ENCODE measurements around the gene MYO16. TPM values are rescaled to one million over a fixed set of nuclear protein-coding genes. Genes with fewer than 3 reads are reported as not detected.

MYO16 gene
- total RNA-seq, 6 experiments from 2014 or later: not detected

GRCh38 chr13:108769213-108770070 is 140.0 kb downstream of the MYO16 start:
- Mint-ChIP-seq H3K27ac (no peak overlapping the region), H3K36me3 (ENCODE audit: low read depth) (no peaks in the 10 kb centered on the region), H3K4me1 (ENCODE audit: low read depth) (no peaks in the 10 kb centered on the region), H3K27me3 (ENCODE audit: insufficient read depth) (peaks cover 2% of the 10 kb centered on the region), H3K4me3 (no peak overlapping the region), H3K9me3 (peaks cover 26% of the 10 kb centered on the region)
- no peak for TF ChIP-seq CTCF (IDR thresholded peaks at IDR 0.05)
- DNase-seq: no peak

DNA sequence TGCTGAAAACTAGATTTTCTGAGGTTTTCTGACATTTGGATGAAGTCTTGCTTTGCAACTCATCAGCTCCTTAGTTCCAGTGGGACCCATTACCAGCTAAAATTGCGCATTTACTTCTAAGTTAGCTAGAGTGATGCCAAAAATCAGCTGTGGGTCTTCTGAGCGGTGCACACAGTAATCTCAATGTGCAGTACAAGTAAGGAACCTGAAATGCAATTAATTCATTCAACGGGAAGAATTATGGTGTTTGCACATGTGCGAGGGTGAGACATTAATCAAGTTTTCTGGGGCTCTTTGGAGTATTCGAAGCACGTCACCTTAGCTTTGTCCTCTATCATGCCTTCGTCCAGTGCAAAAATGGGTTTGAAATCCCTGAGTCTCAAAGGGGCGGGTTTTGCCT is 146.2 kb downstream of the MYO16 start:
- TF ChIP-seq CTCF (IDR thresholded peaks at IDR 0.05): no peak
- Mint-ChIP-seq H3K36me3 (ENCODE audit: low read depth) (no peaks in the 10 kb centered on the region), H3K4me1 (ENCODE audit: low read depth) (peaks cover 12% of the 10 kb centered on the region; the same call in 1 of the 2 replicates), H3K27me3 (ENCODE audit: insufficient read depth) (peaks cover 2% of the 10 kb centered on the region; the same call in 1 of the 2 replicates), H3K4me3 (no peak overlapping the region), H3K9me3 (peaks cover 22% of the 10 kb centered on the region), H3K27ac (no peak overlapping the region)
- DNase-seq: no peak

- no peak for DNase-seq
- no peaks in the 10 kb centered on the region for H3K36me3 Mint-ChIP-seq (ENCODE audit: low read depth)
- no peak overlapping the region for H3K27ac Mint-ChIP-seq
- H3K9me3 Mint-ChIP-seq: peaks cover 20% of the 10 kb centered on the region
- TF ChIP-seq CTCF (IDR thresholded peaks at IDR 0.05): no peak
- H3K4me3 Mint-ChIP-seq: no peak overlapping the region
- H3K4me1 Mint-ChIP-seq (ENCODE audit: low read depth): peaks cover 12% of the 10 kb centered on the region; the same call in 1 of the 2 replicates
- peaks cover 2% of the 10 kb centered on the region; the same call in 1 of the 2 replicates for H3K27me3 Mint-ChIP-seq (ENCODE audit: insufficient read depth)
Observed at GRCh38 chr13:108776650-108777049, 147.2 kb downstream of the MYO16 start.

- Mint-ChIP-seq H3K4me1 (ENCODE audit: low read depth) (peaks cover 12% of the 10 kb centered on the region; the same call in 1 of the 2 replicates), H3K9me3 (peaks cover 21% of the 10 kb centered on the region), H3K4me3 (no peak overlapping the region; the same call in 1 of the 2 replicates), H3K27me3 (ENCODE audit: insufficient read depth) (peaks cover 2% of the 10 kb centered on the region; the same call in 1 of the 2 replicates), H3K27ac (no peak overlapping the region), H3K36me3 (ENCODE audit: low read depth) (no peaks in the 10 kb centered on the region)
- TF ChIP-seq CTCF (IDR thresholded peaks at IDR 0.05): no peak
- peak; percentile 12 for DNase-seq
Observed at GRCh38 chr13:108777421-108778420, 148.3 kb downstream of the MYO16 start.

DNA sequence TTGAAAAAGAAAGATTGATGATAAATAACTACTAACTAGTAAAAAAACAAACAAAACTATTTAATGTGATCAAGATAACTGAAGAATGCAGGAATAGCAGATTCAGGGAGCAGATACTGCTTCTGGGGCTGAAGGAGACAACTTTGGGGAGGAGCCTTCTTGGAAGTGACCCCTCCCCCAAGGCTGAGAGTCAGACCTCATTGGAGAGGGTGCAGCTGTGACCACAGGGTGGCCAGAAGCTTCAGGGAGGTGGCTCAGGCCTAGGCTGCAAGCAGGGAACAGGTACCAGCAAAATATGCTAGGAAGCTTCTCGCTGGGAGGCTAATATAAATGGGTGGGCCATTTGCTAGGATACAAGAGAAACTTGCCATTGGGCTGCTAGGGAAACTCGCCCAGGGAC is 149.9 kb downstream of the MYO16 start:
- H3K4me1 Mint-ChIP-seq (ENCODE audit: low read depth): peaks cover 12% of the 10 kb centered on the region; the same call in 1 of the 2 replicates

More for the DNA sequence above, 149.9 kb downstream of the MYO16 start:
- Mint-ChIP-seq H3K9me3 (peaks cover 27% of the 10 kb centered on the region), H3K36me3 (ENCODE audit: low read depth) (no peaks in the 10 kb centered on the region), H3K4me3 (no peak overlapping the region), H3K27ac (no peak overlapping the region), H3K27me3 (ENCODE audit: insufficient read depth) (peaks cover 2% of the 10 kb centered on the region; the same call in 1 of the 2 replicates)
- no peak for TF ChIP-seq CTCF (IDR thresholded peaks at IDR 0.05)
- DNase-seq: no peak

All from HFFc6 (cell line).